ENCODE results near the gene SMG7.

DNA sequence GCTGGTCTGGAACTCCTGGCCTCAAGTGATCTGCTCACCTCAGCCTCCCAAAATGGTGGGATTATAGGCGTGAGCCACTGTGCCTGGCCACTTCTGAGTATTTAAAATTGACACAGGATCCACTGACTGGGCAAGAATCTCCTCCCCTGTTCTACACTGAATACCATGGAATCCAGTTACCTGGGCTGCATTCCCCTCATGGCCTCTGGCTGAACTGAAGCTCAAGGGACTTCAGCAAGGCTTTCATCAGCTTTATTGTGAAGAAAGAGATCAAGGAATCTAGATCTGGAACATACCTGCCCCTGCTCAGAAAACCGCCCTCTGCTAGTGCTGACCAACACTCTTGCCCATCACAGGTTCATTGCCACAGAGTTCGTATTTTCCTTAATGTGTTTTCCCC, 97.5 kb downstream of the SMG7 start:
- no peak for TF ChIP-seq POLR2A (IDR thresholded peaks at IDR 0.05)
- TF ChIP-seq, protein P1, sequence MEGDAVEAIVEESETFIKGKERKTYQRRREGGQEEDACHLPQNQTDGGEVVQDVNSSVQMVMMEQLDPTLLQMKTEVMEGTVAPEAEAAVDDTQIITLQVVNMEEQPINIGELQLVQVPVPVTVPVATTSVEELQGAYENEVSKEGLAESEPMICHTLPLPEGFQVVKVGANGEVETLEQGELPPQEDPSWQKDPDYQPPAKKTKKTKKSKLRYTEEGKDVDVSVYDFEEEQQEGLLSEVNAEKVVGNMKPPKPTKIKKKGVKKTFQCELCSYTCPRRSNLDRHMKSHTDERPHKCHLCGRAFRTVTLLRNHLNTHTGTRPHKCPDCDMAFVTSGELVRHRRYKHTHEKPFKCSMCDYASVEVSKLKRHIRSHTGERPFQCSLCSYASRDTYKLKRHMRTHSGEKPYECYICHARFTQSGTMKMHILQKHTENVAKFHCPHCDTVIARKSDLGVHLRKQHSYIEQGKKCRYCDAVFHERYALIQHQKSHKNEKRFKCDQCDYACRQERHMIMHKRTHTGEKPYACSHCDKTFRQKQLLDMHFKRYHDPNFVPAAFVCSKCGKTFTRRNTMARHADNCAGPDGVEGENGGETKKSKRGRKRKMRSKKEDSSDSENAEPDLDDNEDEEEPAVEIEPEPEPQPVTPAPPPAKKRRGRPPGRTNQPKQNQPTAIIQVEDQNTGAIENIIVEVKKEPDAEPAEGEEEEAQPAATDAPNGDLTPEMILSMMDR (IDR thresholded peaks at IDR 0.05): no peak
